HFFc6 (cell line): Measurements from ENCODE around the gene SLC13A1. TPM values are rescaled to one million over a fixed set of nuclear protein-coding genes. Genes with fewer than 3 reads are reported as not detected.

Experiments
- DNase-seq: peaks from one replicate; pipeline ENCODE4 v3.0.0-alpha.2; 2018
- H3K27ac Mint-ChIP-seq: 2 replicates; pipeline ENCODE4 v1.8.0; 2020; ENCODE audit warnings: mild to moderate bottlenecking, mixed read lengths
- H3K27me3 Mint-ChIP-seq: 2 replicates; pipeline ENCODE4 v1.8.0; 2021; ENCODE audit warnings: mild to moderate bottlenecking, moderate library complexity, mixed read lengths; ENCODE audit not compliant: insufficient read depth
- H3K36me3 Mint-ChIP-seq: 2 replicates; pipeline ENCODE4 v1.8.0; 2021; ENCODE audit warnings: low read depth, mixed read lengths
- H3K4me1 Mint-ChIP-seq: 2 replicates; pipeline ENCODE4 v1.8.0; 2020; ENCODE audit warnings: low read depth, mixed read lengths
- H3K4me3 Mint-ChIP-seq: 2 replicates; pipeline ENCODE4 v1.8.0; 2020; ENCODE audit warnings: mild to moderate bottlenecking, moderate library complexity, mixed read lengths
- H3K9me3 Mint-ChIP-seq: 2 replicates; pipeline ENCODE4 v1.8.0; 2020; ENCODE audit warnings: mild to moderate bottlenecking, mixed read lengths
- CTCF ChIP-seq: fragments of 200-600 bp; sonication (generic); IDR thresholded peaks from 2 replicates; pipeline ENCODE4 v1.5.0; 2021; ENCODE audit warnings: antibody characterized with exemption, mild to moderate bottlenecking
- total RNA-seq, 6 experiments: library from RNA; stranded (reverse); fragmentation: NEBNext Ultra II Directional; extraction: Animal tissue kit (Norgen Biotek cat#: 25700); gene quantifications; 2 replicates in 1 of 6; 3 replicates in 5 of 6; pipeline ENCODE4 v1.2.3, GENCODE V29; 2021

Gene SLC13A1
- total RNA-seq, 6 experiments from 2014 or later: not detected

GRCh38 chr7:123140561-123140960, 59.2 kb downstream of the SLC13A1 start:
- Mint-ChIP-seq H3K27me3 (no peaks in the 10 kb centered on the region), H3K4me3 (no peak overlapping the region), H3K9me3 (peaks cover 30% of the 10 kb centered on the region), H3K27ac (no peak overlapping the region), H3K4me1 (no peaks in the 10 kb centered on the region), H3K36me3 (peaks cover 7% of the 10 kb centered on the region; the same call in 1 of the 2 replicates)
- no peak for DNase-seq
- TF ChIP-seq CTCF: no peak

DNA sequence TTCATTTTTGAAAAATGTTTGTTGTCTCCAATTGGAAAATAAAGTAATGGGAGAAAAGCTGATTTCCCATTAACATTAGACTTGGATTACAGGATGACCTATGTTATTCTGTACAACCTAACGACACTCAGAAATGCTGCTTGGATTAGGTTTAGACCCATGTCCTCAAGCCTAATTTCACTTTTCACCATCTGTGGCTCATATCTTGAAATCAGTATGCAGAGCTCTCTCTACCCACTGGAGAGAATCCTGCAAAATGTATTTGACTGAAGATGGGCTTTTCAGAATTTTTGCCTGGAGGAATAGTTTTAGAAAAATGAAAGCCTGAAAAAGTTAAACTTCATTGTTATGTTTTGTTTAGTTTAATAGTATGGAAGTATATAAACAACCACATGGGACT, 63.8 kb downstream of the SLC13A1 start:
- Mint-ChIP-seq H3K27ac (no peak overlapping the region), H3K4me1 (no peaks in the 10 kb centered on the region), H3K36me3 (no peaks in the 10 kb centered on the region), H3K4me3 (no peak overlapping the region), H3K9me3 (peaks cover 2% of the 10 kb centered on the region; the same call in 1 of the 2 replicates), H3K27me3 (no peaks in the 10 kb centered on the region)
- no peak for TF ChIP-seq CTCF
- no peak for DNase-seq

- no peak overlapping the region for H3K4me3 Mint-ChIP-seq
Observed at GRCh38 chr7:123133924-123134323, 65.8 kb downstream of the SLC13A1 start.

DNA sequence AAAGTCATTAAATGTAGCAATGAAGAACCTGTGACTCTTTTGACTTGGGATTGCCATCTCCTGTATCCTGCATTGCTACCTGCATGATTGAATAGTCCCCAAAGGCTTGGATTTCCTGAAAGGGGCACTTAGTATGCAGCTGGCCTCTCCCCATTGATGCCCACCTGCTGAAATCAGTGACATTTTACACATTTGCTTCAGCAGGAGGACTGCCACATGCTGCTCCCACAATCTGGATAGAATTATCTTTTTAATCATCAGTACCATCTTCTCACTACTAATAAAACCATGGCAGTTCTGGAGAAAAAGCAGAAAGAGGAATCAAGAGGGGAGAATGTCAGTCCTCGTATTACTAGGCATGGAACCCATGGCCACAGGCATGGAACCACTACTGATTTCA, 67.8 kb downstream of the SLC13A1 start:
- DNase-seq: no peak
- H3K36me3 Mint-ChIP-seq: no peaks in the 10 kb centered on the region
- H3K4me1 Mint-ChIP-seq: no peaks in the 10 kb centered on the region
- H3K27ac Mint-ChIP-seq: no peak overlapping the region
- peaks cover 14% of the 10 kb centered on the region for H3K9me3 Mint-ChIP-seq
- H3K27me3 Mint-ChIP-seq: no peaks in the 10 kb centered on the region
- H3K4me3 Mint-ChIP-seq: no peak overlapping the region
- TF ChIP-seq CTCF: no peak

More at GRCh38 chr7:123133924-123134323, 65.8 kb downstream of the SLC13A1 start:
- DNase-seq: no peak
- TF ChIP-seq CTCF: no peak
- Mint-ChIP-seq H3K27me3 (no peaks in the 10 kb centered on the region), H3K27ac (no peak overlapping the region), H3K4me1 (no peaks in the 10 kb centered on the region), H3K36me3 (no peaks in the 10 kb centered on the region), H3K9me3 (peaks cover 3% of the 10 kb centered on the region)

GRCh38 chr7:123131556-123131955, 68.2 kb downstream of the SLC13A1 start:
- Mint-ChIP-seq H3K9me3 (peaks cover 14% of the 10 kb centered on the region), H3K4me3 (no peak overlapping the region), H3K36me3 (no peaks in the 10 kb centered on the region), H3K27ac (no peak overlapping the region), H3K4me1 (no peaks in the 10 kb centered on the region), H3K27me3 (no peaks in the 10 kb centered on the region)
- no peak for DNase-seq
- TF ChIP-seq CTCF: no peak

DNA sequence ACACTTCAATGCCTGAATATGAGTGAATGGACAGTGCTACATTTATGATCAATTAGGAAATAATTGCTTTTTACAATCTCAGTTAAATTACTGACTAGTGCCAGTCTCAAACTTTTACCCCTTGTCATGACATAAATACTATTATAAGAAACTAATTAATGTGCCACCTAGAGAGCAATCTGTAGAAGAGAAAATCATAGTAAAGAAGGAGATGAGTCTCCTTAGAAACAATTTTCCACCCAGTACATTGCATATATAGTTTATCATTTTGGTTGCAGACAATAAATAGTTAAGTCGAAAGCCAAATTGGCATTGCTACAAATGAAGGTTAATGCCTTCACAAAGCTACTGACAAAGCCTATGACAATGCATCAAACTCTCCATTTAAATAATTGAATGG, 68.6 kb downstream of the SLC13A1 start:
- no peaks in the 10 kb centered on the region for H3K36me3 Mint-ChIP-seq
- TF ChIP-seq CTCF: no peak; the same call in 1 of the 2 replicates
- H3K27ac Mint-ChIP-seq: no peak overlapping the region
- H3K27me3 Mint-ChIP-seq: no peaks in the 10 kb centered on the region
- no peaks in the 10 kb centered on the region for H3K4me1 Mint-ChIP-seq
- H3K9me3 Mint-ChIP-seq: peaks cover 14% of the 10 kb centered on the region
- no peak for DNase-seq
- H3K4me3 Mint-ChIP-seq: no peak overlapping the region
